Left renal pelvis (tissue), 4 donors: ENCODE results near the gene FES. TPM values are rescaled to one million over a fixed set of nuclear protein-coding genes. Genes with fewer than 3 reads are reported as not detected.
"Not testable (repeated sequence)": the region's sequence is repeated elsewhere in the genome, so short reads cannot be mapped to it uniquely, and the experiment has no call there.

Experiments used
- DNase-seq, 4 donors: peaks; one replicate each; pipeline ENCODE4 v3.0.0-alpha.2; 2013; ENCODE audit warnings: low read depth in 4 of 4, low spot score in 3 of 4
- polyA plus RNA-seq, 4 donors: library from polyadenylated mRNA; unstranded; fragments of 120-200 nt; gene quantifications; one replicate each; pipeline ENCODE4 v1.2.1, GENCODE V29; 2013; ENCODE audit not compliant: insufficient read length in 4 of 4

The FES gene
- polyA plus RNA-seq: 10 to 100 TPM in 3 of 4 donors, 1 to 10 TPM in 1; 9.4 to 23.0 (median 17.3) TPM

DNA sequence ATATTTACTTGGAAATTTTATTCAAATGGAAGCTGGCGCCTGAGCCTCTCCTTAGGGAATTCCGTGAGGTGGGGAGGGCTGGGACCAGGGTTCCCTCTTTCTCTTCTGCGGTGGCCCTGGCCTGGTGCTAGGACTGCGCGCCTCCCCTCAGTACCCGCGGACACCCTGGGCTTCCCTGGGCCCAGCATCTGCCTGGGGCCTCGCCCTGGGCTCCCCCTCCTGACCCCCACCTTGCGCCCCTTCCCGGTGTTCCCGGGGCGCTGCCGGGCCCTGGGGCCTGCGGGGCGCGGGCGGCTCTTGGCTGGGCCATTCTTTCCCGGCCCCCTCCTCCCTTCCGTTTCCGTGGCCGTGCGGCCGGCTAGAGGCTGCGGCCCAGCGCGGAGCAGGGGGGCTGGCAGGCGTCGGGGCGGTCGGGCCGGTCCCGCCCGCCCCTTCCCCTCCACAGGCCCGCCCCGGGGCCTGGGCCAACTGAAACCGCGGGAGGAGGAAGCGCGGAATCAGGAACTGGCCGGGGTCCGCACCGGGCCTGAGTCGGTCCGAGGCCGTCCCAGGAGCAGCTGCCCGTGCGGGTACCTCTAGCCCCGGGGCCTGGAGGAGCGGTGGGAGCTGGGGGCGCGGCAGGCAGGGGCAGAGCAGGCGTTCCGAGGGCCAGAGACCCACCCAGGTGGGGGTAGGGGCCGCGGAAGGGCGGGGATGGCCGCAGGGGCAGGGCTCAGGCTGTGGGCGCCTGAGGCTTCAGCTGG lies at the start of gene FES:
Gene FES (plus strand): TSS at position 529 of the 743 bp plus-strand sequence. CDS start 542 bp downstream, outside the sequence.
- no peak for DNase-seq

DNA sequence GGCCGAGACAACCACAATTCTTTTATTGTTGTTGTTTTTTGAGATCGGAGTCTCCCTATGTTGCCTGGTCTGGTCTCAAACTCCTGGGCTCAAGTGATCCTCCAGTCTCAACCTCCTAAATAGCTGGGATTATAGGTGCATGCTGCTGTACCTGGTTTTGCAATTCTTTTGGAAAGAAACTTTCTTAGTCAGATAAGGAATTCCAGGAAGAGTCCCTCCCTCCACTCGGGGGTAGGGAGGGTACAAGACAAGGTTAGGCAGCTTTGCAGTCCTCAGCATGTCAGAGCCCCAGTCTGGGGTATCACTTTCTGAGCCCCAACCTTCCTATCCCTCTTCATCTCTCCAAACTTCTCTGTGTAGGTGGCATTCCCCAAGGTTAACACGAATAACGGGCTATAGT lies 49.7 kb upstream of the FES start:
- no peak for DNase-seq

DNA sequence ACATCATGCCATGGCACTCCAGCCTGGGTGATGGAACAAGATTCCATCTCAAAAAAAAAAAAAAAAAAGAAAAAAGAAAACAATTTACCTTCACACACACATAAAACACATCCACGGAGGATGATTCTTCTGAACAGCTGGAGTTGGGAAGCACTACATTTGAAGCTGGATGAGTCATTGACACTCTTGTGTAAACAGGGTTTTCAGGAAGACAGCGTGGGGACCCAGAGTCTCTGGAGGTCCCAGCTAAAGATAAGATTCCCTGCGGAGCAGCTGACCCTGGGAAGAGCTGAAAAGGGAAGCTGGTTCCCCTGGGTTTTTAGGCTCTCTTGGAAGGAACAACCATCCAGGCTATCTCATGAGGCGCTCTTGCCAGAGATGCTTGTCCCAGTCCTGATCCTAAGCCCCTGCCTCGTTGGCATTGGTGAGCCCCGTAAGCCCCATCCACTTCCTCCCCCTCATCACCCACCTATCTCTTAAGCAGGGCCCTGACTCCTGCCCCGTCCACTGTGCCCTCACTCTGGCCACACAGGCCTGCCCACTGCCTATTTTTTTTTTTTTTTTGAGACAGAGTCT lies 47.9 kb upstream of the FES start:
- DNase-seq: no peak

DNA sequence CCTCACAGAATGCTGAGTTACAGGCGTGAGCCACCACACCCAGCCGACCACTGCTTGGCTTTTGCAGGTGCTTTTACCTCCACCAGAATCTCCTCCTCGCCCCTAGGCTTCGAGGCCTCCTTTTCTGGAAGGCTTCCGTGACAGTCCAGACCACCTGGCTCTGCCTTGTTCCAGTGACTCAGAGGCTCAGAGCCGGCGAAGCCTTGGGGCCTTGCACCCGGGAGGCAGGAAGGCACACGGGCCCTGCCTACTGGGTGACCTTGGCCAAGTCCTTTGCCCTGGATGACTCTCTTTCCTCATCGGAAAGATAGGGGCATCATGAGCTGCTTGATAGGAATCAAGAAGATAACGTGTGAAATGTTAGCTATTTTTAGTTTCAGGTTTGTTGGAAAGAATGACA lies 47.2 kb upstream of the FES start:
- no peak for DNase-seq

DNA sequence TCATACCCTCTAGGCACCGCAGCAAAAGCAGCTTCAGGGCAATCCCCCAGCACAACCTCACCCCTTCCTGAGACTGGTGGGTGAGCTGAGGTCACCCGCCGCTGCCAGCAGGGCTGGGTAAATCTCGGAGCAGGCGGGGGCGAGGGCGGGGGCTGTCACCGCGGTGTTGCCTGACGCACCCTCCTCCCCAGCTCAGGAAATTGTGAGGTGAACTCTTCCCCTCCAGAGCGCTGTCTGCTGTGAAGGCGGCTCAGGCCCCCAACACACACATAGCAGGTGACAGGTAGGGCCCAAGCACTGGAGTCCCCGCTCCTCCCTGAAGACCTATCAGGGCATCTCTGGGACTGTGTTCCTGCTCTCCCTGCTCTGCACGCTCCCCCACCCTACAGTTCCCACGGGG lies 46.2 kb upstream of the FES start:
- DNase-seq: no peak

DNA sequence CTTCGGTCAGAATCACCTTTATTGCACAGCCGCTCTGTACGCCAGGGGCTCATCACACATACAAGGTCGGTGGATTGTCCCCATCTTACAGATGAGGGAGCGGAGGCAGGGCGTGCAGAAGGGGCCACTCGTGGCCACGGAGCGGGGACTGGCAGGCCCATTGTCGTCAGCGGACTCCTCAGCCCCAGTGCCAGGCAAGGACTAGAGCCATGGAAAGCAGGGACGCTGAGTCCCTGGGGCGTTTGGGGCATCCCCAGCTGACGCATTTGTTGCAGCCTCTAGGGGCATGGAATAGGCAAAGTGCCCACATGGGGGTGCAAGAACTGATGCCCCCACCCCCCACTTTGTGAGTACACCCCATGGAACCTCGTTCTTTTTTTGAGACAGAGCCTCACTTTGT lies 45.8 kb upstream of the FES start:
- no peak for DNase-seq

DNA sequence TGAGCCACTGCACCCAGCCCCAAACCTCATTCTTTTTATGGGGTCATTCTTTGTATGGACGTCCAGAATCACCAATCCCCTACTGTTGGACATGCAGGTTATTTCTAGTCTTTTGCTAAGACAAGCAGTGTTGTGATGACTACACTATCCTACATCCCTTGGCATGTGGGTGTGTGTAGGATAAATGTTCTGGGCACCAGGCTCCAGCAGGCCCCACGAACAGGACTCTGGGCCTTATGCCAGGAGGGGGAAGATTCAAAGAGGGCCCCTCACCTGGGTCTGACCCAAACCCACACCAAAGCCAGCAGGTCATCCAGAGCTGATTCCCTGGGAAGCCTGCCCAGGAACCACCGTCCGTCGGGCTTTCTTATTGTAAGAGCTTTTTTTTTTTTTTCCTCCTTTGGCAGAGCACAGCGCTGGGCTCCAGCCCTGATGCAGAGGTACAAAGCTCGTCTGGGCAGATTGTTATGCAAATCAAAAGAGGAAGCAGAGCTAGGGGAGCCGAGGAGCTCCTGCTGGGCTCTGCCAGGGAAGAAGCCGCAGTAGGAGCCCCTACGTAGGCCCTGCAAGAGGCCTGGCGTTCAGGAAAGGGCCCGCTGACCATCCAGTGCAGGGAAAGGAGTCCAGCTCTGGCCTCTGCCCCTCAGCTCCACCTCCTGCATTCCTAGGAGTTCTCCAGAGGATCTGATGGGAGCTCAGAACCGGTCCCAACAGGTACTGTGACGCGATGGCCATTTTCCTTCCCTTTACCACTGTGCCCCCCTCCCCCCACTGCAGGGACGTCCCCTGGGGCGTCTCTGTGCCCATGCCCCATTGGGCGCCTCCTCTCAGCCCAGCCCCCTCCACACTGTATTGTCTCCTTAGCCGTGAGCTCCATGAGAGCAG lies 44.9 kb upstream of the FES start:
- DNase-seq: no peak

DNA sequence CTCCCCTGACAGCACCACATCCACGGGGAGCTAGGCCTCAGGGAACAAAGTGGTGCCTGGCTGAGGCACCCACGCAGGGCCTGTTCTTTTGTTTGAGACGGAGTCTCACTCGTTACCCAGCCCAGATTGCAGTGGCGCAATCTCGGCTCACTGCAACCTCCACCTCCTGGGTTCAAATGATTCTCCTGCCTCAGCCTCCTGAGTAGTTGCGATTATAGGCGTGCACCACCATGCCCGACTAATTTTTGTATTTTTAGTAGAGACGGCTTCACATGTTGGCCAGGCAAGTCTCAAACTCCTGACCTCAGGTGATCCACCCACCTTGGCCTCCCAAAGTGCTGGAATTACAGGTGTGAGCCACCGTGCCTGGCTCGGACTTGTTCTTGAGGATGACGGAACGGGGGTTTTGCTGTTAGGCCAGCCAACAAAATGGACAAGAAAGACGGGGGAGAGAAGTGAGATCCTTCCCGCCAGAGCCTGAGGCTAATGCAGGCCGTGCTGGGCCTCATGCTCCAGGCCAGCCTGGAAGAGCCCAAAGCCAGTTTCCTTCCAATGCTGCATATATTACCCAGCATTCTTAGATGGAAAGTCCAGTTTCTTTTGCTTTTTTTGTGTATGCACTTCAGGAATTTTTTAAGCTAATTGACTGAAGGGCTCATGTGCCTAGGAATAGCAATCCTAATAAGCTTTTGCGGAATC lies 44.0 kb upstream of the FES start:
- no peak for DNase-seq

DNA sequence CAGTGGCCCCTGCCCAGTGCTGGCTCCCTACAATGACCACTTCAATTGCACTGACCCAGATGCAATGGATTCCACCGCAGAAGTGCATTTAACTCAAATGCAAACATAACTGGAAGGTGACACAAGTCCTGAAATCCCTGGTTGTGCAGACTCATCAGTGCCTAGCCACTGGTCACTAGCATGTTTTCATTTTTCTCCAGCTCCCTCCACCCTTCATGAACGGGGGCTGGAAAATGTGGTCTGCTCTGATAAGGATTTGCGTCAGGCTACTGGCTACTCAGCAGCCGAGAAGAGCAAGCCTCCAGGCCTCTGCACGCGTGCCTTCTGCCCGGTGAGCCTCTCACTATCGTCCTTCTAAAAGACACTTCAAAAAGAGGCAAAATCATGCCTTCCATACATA lies 43.4 kb upstream of the FES start:
- no peak for DNase-seq

DNA sequence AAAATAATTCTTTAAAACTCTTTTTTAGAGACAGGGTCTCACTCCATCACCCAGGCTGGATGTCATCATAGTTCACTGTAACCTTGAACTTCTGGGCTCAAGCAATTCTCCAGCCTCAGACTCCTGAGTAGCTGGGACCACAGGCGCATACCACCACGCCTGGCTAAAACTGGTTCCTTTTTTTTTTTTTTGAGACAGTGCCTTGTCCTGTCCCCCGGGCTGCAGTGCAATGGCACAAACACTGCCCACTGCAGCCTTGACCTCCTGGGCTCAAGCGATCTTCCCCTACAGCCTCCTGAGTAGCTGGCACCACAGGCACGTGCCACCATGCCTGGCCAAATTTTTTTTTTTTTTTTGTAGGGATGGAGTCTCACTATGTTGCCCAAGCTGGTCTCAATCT lies 39.6 kb upstream of the FES start:
- no peak for DNase-seq

DNA sequence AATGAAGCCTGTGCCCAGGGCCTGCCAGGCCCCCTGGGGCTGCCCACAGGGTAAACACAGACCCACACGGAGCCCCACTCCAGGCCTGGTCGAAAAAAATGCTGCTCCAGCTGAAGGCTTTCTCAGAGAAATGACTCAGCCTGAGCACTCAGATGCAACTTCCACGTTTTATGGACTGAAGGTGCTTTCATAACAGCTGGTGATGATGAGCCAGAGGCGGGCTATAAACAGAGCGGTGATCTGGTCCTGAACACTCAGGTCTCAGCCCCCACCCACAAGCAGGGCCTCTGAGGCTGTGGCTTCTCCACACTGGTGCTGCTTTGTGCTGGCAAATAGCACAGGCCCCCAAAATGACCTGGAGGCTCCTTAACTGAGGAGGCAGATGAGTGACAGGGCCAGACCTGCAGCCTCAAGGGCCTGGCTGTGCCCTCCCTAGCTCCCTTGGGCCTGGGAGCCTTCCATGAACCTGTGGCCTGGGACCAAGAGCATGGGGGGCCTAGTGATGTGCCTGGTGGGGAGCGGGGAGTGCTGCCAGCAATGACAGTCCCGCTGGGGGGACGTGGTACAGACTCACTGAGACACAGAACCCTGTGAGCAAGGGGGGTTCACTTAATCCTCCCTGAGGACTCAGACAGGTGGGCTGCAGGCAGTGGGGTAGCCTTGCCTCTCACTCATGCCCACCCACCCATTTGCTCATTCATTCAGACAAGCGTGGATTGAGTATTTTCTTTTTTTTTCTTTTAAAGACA lies 38.9 kb upstream of the FES start:
- no peak for DNase-seq

DNA sequence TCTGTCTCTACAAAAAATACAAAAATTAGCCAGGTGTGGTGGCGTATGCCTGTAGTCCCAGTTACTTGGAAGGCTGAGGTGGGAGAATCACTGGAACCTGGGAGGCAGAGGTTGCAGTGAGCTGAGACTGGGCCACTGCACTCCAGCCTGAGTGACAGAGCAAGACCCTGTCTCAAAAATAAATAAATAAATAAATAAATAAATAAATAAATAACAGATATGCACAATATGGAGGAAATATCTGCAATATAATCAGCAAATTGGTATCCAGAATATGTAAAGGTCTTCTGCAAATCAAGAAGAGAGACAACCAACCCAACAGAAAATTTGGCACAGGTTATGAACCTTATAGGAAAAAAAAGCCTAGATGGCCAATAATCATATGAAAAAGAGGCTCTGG lies 34.9 kb upstream of the FES start:
- not testable (repeated sequence) for DNase-seq

DNA sequence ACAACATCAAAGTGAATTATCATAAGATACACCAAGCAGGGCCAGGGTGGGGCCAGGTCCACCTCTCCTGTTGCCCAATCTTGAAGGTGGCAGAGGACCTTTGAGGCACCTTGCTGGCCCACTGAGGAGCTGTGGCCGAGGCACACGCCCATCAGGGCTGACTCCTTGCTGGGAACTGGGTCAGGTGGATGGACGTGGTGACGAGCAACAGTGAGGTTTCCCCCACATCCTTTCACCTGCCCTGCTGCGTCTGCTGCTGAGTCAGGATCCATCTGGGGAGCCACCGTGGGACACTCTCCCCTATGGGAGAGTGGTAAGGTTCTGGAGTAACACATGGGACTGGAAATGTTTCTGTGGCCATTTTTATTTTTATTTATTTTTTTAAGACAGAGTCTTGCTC lies 33.2 kb upstream of the FES start:
- no peak for DNase-seq

DNA sequence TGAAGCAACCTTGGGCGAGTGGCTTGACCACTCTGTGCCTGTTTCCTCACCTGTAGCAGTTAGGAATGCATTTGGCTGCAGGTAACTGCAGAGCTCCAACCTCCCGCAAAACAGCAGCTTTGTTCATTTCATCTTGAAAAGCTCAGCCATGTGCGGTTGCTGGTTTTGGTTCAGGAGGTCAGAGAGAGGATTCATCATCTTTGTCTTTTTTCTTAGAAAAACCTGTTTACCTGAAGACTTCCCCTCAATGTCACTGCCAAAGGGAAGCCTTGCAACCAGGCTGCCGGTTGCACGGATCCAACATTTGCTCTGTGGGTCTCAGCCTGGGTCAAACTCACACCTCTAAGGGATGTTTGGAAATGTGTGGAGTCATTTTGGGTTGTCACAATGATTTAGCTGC lies 32.4 kb upstream of the FES start:
- no peak for DNase-seq

DNA sequence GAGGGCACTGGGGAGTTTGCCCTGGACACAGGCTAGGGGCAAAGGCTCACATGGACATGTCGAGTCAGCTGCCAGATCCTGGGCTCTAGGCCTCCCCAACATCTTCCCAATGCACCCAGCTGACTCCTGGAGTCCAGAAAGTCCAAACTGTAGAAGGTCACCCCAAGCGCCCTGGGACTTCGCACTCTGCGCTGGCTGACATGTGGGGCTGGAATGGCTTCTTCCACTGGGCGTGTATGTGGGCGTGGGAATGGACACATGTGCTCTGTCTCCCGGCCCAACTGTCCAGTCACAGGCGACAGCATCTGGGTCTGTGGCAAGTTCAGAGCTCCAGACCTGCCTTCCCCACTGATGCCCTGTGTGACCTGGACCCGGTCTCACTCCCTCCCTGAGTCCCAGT lies 29.2 kb upstream of the FES start:
- no peak for DNase-seq

DNA sequence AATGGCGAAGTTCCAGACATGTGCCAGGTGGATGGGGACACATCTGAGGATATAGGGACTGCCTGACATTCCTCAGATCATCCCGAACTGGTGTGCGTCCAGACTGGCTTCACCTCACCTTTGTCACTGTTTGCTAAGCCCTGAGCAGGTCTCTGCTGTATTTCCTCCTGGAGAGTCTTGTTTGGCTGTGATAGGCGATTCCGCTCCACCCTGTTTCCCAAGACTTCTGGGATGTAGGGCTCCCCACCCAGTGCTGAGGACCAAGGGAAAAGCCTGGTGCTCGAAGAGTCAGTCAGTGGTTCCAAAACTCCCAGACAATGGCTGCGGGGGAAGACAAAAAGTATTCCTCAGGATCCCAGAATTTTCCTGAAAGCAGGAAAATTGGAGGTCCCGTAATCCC lies 27.0 kb upstream of the FES start:
- no peak for DNase-seq

DNA sequence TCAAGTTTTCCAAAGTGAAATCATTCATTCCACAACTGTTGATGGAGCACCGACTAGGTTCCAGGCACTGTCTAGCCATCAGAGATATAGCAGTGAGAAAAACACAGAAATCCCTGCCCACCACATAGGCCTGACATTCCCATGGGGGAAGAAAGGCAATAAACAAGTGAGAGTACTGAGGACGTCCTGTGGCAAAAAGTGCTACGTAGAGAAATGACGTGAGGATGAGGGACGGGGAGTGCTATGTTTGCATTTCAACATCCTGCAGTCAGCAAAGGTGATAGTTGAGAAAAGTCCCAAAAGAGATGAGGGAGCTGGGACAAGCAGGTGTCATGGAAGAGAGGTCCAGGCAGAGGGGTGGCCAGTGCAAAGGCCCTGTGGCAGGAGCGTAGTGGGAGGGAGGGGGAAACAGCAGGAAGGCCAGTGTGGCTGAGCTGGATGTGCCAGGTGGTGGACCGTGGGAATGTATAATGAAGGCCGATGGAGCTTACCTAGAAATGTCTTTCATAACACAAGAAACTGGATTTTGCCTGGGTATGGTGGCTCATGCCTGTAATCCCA lies 26.3 kb upstream of the FES start:
- DNase-seq: no peak

DNA sequence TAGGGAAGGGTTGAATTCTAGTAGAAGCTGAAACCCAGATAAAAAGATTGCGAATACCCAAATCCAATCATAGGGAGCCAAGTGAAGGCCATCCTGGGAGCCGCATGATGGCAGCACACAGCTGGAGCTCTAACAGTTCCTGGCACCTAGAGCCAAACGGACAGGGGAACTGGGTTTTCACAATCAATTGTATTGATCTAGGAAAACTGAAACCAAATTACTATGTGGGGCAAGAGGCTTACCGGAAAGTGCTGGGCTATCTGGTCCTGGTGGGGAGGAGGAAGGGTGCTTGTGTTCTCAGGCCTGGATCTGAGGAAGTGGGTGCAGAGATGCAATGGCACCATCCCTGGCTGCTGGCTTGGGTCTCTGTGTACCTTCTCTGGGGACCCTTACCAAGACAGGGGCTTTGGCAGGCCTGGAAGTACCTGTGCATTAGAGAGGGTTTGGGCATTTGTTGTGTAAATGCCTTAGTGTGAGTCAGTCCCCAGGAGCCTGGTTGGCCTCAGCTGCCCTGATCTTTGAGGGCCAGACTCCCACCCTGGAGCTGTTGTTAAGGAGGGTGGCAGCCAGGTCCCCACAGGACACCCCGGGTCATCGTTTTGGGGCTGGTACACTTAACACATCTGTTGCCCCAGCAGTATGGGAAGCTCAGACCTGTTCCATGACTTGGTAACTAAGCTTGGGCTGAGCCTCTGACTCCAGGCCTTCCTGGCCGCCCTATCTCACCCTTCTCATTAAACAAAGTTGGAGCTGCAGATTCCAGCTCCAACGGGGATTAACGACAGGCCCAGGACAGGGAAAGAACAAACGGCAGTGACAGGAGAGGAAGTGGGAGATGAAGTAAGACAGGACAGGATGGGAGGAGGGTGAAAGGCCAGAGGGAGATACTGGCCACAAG lies 24.8 kb upstream of the FES start:
- DNase-seq: no peak

DNA sequence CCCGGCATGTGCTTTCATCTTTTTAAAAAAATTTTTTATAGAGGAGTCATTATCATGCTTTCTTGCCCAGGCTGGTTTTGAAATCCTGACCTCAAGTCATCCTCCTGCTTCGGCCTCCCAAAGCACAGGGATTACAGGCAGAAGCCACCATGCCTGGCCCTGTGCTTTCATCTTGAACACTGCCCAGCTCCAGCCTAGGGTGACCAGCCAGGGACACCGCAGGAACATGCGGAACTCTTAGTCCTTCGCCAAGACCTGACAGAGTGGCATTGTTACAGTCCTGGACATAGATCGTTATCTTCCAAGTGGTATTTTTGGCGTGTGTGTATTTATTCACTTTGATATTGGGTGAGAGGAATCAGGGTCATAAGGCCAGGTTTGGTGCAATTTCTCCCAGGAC lies 23.9 kb upstream of the FES start:
- no peak for DNase-seq
